T-helper 9 cell (primary cell): Measurements from ENCODE around the gene ROR2.

ENCODE experiments used
- DNase-seq: peaks from one replicate; pipeline ENCODE4 v3.0.0-alpha.2; 2020

ROR2 gene

DNA sequence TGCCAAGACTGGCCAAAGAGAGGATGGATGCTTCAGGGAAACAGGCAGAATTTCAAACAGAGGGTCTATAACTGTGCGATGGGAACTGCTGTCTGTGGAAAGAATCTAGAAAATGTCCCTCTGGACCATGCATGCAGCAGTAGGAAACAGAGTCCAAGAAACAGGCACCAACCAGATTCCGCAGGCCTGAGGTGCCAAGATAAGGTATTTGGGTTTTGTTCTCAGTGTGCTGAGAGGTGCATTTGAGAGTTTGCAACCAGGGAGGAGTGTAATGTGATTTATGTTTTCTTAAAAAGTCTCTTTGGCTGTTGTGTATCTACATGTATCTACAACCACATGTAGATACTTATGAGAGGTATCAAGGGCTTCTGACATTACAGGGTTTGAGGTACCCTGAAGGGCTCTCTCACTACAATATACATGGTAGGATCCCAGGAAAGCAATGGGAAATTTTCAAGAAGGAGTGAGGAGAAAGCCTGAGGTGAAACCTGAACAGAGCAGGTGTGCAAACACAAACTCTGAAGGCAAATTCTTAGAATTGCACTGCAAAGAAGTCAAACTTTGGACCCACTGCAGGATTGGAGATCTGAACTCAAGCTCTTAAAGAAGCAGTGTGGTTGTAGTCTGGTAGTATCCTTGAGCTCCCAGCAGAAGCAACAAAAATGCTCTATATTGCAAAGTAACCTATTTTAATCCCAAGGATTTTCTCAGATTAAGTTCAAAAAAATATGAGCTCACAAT is 343.6 kb downstream of the ROR2 start:
- DNase-seq = no peak

GRCh38 chr9:91604451-91605179 is 345.4 kb downstream of the ROR2 start:
- DNase-seq = no peak

DNA sequence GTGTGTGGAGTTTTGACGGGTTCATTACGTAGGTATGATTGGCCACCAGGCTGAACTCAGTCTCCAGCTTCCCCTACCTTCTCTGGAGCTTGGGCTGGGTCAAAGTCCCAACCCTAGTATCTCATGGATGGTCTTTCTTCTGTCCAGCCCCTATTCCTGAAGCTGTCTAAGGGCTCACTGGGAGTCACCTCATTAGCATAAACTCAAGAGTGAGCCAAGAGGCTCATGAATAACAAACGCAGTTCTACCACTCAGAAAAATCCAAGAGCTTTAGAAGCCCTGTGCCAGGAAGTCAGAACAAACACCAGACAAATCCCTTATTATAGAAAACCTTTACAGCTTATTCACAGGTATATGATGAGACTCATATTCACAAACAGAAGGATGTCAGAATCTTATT is 346.1 kb downstream of the ROR2 start:
- no peak for DNase-seq

DNA sequence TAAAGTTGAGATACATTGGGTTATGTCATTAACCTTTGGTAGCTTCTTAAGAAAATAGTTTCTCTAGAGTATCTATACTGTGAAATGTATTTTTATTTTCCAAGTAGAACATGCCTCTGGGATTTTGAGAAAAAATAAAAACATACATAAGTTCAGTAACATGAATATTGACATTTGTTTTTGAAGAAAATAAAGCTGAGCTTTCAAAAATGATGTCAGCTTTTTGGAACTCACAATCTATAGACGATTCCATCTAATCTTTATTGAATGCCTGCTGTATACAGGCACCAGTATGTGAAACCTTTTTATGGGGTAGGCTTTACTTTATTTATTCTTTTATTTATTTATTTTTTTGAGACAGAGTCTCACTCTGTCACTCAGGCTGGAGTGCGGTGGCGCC is 350.5 kb downstream of the ROR2 start:
- DNase-seq = no peak

DNA sequence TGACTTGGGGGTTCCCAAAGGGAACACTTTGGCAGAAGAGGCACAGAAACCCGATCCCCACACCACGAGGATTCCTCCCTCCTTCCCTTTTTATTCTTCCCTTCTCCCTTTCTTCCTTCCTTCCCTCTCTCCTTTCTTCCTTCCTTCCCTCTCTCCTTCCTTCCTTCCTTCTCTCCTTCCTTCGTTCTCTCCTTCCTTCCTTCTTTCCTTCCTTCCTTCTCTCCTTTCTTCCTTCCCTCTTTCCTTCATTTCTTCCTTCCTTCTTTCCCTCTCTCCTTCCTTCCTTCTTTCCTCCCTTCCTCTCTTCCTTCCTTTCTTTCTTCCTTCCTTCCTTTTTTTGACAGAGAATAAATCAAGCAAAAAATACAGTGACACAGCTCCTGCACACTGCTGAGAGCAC is 358.4 kb downstream of the ROR2 start:
- no peak for DNase-seq

GRCh38 chr9:91589101-91589553 is 360.9 kb downstream of the ROR2 start:
- DNase-seq = no peak

GRCh38 chr9:91586282-91586681 is 363.7 kb downstream of the ROR2 start:
- DNase-seq = no peak

DNA sequence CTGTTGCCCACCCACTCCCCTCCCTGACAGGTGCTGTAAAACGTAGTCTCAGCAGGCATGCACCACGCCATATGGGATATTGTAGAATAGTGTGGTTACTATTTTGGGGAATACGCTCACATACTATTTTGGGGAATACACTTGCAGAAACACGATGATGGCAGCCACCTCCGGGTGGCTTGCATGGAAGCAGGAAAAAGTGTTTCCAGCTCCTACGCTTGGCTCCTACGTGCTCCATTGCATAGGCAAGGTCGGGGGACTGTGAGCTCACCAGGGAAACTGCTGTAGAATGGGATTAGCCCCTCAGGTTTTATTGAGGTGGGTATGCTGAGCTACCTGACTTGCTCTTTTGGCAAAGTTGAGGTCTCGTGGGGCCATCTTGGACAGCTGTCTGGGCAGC is 366.1 kb downstream of the ROR2 start:
- no peak for DNase-seq

GRCh38 chr9:91583161-91583875 is 366.7 kb downstream of the ROR2 start:
- no peak for DNase-seq

GRCh38 chr9:91582181-91582580 is 367.8 kb downstream of the ROR2 start:
- DNase-seq = no peak

GRCh38 chr9:91580136-91580535 is 369.9 kb downstream of the ROR2 start:
- DNase-seq = no peak

- no peak for DNase-seq
Measured at GRCh38 chr9:91578911-91579310, 371.1 kb downstream of the ROR2 start.

DNA sequence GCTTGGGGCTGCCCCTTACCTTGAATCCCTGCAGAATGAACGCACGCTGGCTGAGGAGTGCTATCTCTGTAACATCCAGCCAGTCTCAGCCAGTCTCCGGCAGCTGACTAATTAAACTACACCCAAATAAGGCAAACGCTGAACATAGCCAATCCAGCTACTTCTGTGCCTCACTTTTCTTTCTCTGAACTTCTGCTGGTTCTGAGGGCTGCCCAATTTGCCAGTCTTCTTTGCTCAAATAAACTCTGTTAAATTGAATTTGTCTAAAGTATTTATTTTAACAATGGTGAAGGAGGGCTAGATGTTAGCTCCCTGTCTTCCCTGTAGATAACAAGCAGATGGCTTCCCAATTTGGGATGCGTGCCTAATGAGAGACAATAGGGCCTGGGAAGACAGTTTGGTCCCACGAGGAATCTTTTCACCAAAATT is 372.4 kb downstream of the ROR2 start:
- no peak for DNase-seq

DNA sequence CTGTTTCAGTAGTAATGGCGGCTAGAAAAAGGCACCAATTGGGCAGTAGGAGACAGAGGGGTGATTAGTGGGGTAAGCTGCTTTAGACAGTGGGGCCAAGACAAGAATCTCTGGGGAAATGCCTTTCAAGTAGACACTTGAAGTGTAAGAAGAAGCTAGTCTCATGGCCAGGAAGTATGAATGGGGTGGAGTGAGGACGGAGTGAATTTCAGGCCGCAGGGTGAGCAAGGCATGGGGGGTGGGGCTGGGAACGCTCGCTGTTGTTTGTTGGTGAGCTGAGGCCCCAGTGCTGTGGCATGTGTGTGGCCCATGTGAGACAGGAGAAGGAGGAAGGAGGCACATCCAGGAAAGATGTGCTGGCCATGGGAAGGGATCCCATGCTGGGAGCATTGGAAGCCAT is 377.2 kb downstream of the ROR2 start:
- no peak for DNase-seq

DNA sequence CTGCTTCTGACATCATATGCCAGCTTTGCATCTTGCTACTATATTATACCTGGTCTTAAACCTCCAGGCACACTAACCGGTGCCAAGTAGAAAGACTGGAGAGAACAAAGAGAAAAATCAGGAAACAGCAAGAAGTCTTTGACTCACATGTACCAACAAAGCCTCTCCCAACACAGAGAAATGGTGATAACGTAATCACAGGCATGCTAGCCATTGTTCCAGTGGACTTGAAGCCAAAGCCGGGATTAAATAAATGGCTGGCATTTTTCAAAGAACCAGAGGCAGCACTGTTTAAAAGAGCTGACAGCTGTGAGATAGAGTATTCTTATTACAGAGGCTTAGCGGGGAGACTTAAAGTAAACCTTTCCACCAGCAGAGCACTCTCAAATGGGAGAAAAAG is 378.0 kb downstream of the ROR2 start:
- no peak for DNase-seq

- DNase-seq = no peak
Measured at GRCh38 chr9:91571036-91571435, 379.0 kb downstream of the ROR2 start.

GRCh38 chr9:91567642-91568274 is 382.3 kb downstream of the ROR2 start:
- DNase-seq = no peak

GRCh38 chr9:91564081-91564670 is 385.9 kb downstream of the ROR2 start:
- no peak for DNase-seq

DNA sequence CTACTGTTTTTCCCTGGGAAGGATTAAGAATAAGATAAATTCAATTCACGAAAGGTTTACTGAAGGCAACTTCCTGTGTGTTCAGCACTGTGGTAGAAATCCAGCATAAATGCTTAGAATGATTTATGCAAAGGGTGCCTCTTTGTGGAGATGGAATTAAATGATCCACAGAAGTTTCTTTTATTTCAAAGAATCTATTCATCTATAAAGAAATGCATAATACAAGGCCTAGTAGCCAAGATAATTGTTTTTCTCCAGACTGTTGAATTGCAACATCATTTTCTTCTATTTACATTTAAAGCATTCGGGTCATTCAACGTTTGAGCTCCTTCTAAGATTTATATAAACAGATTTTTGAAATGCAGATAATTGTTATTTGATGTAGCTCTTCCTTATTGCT is 387.6 kb downstream of the ROR2 start:
- no peak for DNase-seq

- DNase-seq = no peak
Measured at GRCh38 chr9:91560301-91560700, 389.7 kb downstream of the ROR2 start.

- DNase-seq = no peak
Measured at GRCh38 chr9:91558879-91559278, 391.1 kb downstream of the ROR2 start.

- no peak for DNase-seq
Measured at GRCh38 chr9:91558395-91558794, 391.6 kb downstream of the ROR2 start.

DNA sequence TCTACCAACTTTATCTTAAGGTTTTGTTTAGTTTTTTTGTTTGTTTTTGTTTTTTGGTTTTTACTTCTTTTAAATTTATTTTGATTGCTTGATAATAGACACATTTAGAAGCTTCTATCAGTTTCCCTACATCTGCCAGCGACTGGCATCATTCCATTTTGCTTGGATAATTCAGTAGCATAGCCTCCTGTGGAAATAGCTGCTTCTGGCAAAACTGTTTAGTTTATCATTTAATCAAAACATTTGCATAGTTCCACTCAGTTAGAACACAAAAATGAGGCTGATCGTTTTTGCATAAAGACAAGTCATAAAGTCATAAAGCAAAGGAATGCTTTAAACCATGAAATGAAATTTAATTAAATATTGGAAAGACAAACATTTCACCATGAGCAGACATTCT is 392.7 kb downstream of the ROR2 start:
- DNase-seq = no peak
